GM19193 (cell line): ENCODE results near the gene TAS2R16.

Experiments
- POLR2A ChIP-seq: IDR thresholded peaks from 4 replicates; pipeline ENCODE4 v1.6.1; 2011; ENCODE audit not compliant: insufficient read depth, insufficient read length; ENCODE audit errors: extremely low read depth

Gene TAS2R16

GRCh38 chr7:122995600-122995999 lies at the start of gene TAS2R16:
TSS of gene TAS2R16 (minus strand) at chr7:122995700. CDS start at chr7:122995634, 66 bp downstream.
- TF ChIP-seq POLR2A, result no peak

- TF ChIP-seq POLR2A, result no peak
These were observed 48.1 kb upstream of the TAS2R16 start for GRCh38 chr7:123043642-123044041.

- no peak for TF ChIP-seq POLR2A
These were observed 45.6 kb upstream of the TAS2R16 start for GRCh38 chr7:123041101-123041500.

- no peak for TF ChIP-seq POLR2A
These were observed 43.8 kb upstream of the TAS2R16 start for GRCh38 chr7:123039269-123039668.

- TF ChIP-seq POLR2A, result no peak
These were observed 38.6 kb upstream of the TAS2R16 start for GRCh38 chr7:123034106-123034505.

- TF ChIP-seq POLR2A, result no peak
These were observed 35.1 kb upstream of the TAS2R16 start for GRCh38 chr7:123030631-123031030.

- TF ChIP-seq POLR2A, result no peak
These were observed 32.8 kb upstream of the TAS2R16 start for GRCh38 chr7:123028339-123028738.

GRCh38 chr7:123026251-123026650 lies 30.8 kb upstream of the TAS2R16 start:
- TF ChIP-seq POLR2A, result no peak

- no peak for TF ChIP-seq POLR2A
These were observed 29.7 kb upstream of the TAS2R16 start for GRCh38 chr7:123024989-123025758.

- TF ChIP-seq POLR2A, result no peak
These were observed 27.6 kb upstream of the TAS2R16 start for GRCh38 chr7:123023126-123023525.

- TF ChIP-seq POLR2A, result no peak
These were observed 27.1 kb upstream of the TAS2R16 start for GRCh38 chr7:123022576-123022975.

GRCh38 chr7:123012435-123012834 lies 16.9 kb upstream of the TAS2R16 start:
- TF ChIP-seq POLR2A, result no peak

- no peak for TF ChIP-seq POLR2A
These were observed 16.4 kb upstream of the TAS2R16 start for GRCh38 chr7:123011766-123012369.

- no peak for TF ChIP-seq POLR2A
These were observed 9.4 kb upstream of the TAS2R16 start for GRCh38 chr7:123004931-123005330.

GRCh38 chr7:123003539-123004126 lies 8.1 kb upstream of the TAS2R16 start:
- no peak for TF ChIP-seq POLR2A

- no peak for TF ChIP-seq POLR2A
These were observed 5.9 kb downstream of the TAS2R16 start for GRCh38 chr7:122989577-122989976.
